HG02610 (cell line): ENCODE results near the gene SPRYD3.
"Not testable (repeated sequence)": the region's sequence is repeated elsewhere in the genome, so short reads cannot be mapped to it uniquely, and the experiment has no call there.

Source experiments
- ATAC-seq: cut with Tn5 transposase; IDR thresholded peaks from one replicate; pipeline ENCODE4 v1.9.1; 2021; ENCODE audit warnings: mild to moderate bottlenecking, moderate library complexity; ENCODE audit not compliant: unreplicated experiment

SPRYD3 gene

GRCh38 chr12:53101931-53102781 lies 23.0 kb upstream of the SPRYD3 start:
- no peak for ATAC-seq

GRCh38 chr12:53101266-53101665 lies 22.1 kb upstream of the SPRYD3 start:
- no peak for ATAC-seq

GRCh38 chr12:53100466-53101151 lies 21.4 kb upstream of the SPRYD3 start:
- no peak for ATAC-seq

GRCh38 chr12:53099071-53099882 lies 20.1 kb upstream of the SPRYD3 start:
- ATAC-seq, result no peak

GRCh38 chr12:53098354-53098981 lies 19.3 kb upstream of the SPRYD3 start:
- no peak for ATAC-seq

GRCh38 chr12:53097564-53098353 lies 18.6 kb upstream of the SPRYD3 start, which contains the start of gene IGFBP6:
Gene IGFBP6, plus strand, starts transcription at chr12:53097667. Its CDS starts 51 bp downstream, at chr12:53097718.
- no peak for ATAC-seq

GRCh38 chr12:53097207-53097563 lies 18.0 kb upstream of the SPRYD3 start:
- no peak for ATAC-seq

- ATAC-seq, result no peak
Observed at GRCh38 chr12:53096759-53097158, 17.6 kb upstream of the SPRYD3 start.

GRCh38 chr12:53096089-53096741 lies 17.0 kb upstream of the SPRYD3 start:
- ATAC-seq, result no peak

- ATAC-seq, result not testable (repeated sequence)
Observed at GRCh38 chr12:53095596-53095895, 16.4 kb upstream of the SPRYD3 start.

GRCh38 chr12:53094796-53095595 lies 15.8 kb upstream of the SPRYD3 start:
- not testable (repeated sequence) for ATAC-seq

GRCh38 chr12:53094394-53094787 lies 15.2 kb upstream of the SPRYD3 start:
- no peak for ATAC-seq

- no peak for ATAC-seq
Observed at GRCh38 chr12:53093777-53094393, 14.7 kb upstream of the SPRYD3 start.

GRCh38 chr12:53091756-53092155 lies 12.6 kb upstream of the SPRYD3 start:
- ATAC-seq, result no peak

- no peak for ATAC-seq
Observed at GRCh38 chr12:53090554-53090953, 11.4 kb upstream of the SPRYD3 start.

- ATAC-seq, result no peak
Observed at GRCh38 chr12:53090105-53090504, 10.9 kb upstream of the SPRYD3 start.

GRCh38 chr12:53086361-53086760 lies 7.2 kb upstream of the SPRYD3 start:
- no peak for ATAC-seq

GRCh38 chr12:53082637-53083175 lies 3.5 kb upstream of the SPRYD3 start:
- no peak for ATAC-seq
